K562 (cell line): ENCODE data around the gene SLC1A7. TPM values are rescaled to one million over a fixed set of nuclear protein-coding genes. Genes with fewer than 3 reads are reported as not detected.

Experiments used
- ATAC-seq: fragments of 200-7000 bp; cut with Tn5 transposase; 3 replicates; pipeline ENCODE4 v1.9.1; 2020; ENCODE audit warnings: moderate library complexity
- BruUV-seq: library from RNA; stranded (reverse); fragments of 400-500 nt; replicated peaks from 2 replicates; lab custom pipeline; 2021; lab: Mats Ljungman, UMichigan
- CTCF ChIA-PET: fragments of 300-600 bp; formaldehyde crosslinking; extraction: SDS; loops from one replicate; lab custom pipeline; 2021; ENCODE audit warnings: low intra/inter-chr PET ratio; lab: Yijun Ruan, JAX
- POLR2A ChIA-PET: fragments of 300-600, 350-650 bp; sonication (Branson Sonifier 250); formaldehyde crosslinking; extraction: SDS; loops from one replicate; lab custom pipeline; 2021; ENCODE audit warnings: antibody characterized with exemption, inconsistent platforms; lab: Yijun Ruan, JAX
- DNase-seq, 4 experiments: peaks; one replicate each; pipeline versions ENCODE4 v3.0.0 to v3.0.0-alpha.2; 2011 to 2018; ENCODE audit warnings: low spot score in 3 of 4, mixed read lengths in 3 of 4; ENCODE audit errors: extremely low read depth in 1 of 4
- FAIRE-seq: peaks from 2 replicates; lab custom pipeline; 2011; peaks lifted over from hg19 to GRCh38; lab: Jason Lieb, UNC
- H2AFZ ChIP-seq: 2 replicates; pipeline ENCODE4 v1.6.0; 2011; ENCODE audit warnings: low read depth, low read length, control low read depth, inconsistent platforms
- H3K27ac ChIP-seq: fragments of 200-600 bp; 3 replicates; pipeline ENCODE4 v1.8.0; 2011; ENCODE audit warnings: low read depth, mild to moderate bottlenecking, control low read depth, inconsistent platforms, low read length, moderate library complexity, mixed read lengths; ENCODE audit errors: extremely low read depth
- H3K27me3 ChIP-seq, 2 experiments: fragments of 300-600 bp in 1 of 2; 2 replicates in 1 of 2; 3 replicates in 1 of 2; pipeline versions ENCODE4 v1.6.0 to v1.8.0; 2011; ENCODE audit warnings: inconsistent platforms in 2 of 2, low read length in 2 of 2, mild to moderate bottlenecking in 1 of 2, mixed read lengths in 1 of 2, moderate library complexity in 1 of 2; ENCODE audit not compliant: control insufficient read depth in 2 of 2, insufficient read depth in 2 of 2
- H3K36me3 ChIP-seq: fragments of 300-600 bp; 3 replicates; pipeline ENCODE4 v1.8.0; 2011; ENCODE audit warnings: mild to moderate bottlenecking, low read length, inconsistent platforms; ENCODE audit not compliant: control insufficient read depth, insufficient read depth
- H3K4me1 ChIP-seq, 2 experiments: fragments of 200-600 bp in 1 of 2; replicated peaks in 1 of 2; 2 replicates in 1 of 2; 3 replicates in 1 of 2; pipeline versions ENCODE4 v1.5.1 to v1.8.0; 2011; ENCODE audit warnings: inconsistent platforms in 2 of 2, low read length in 2 of 2, mild to moderate bottlenecking in 1 of 2, mixed read lengths in 1 of 2, moderate library complexity in 1 of 2; ENCODE audit not compliant: control insufficient read depth in 2 of 2, insufficient read depth in 2 of 2
- H3K4me2 ChIP-seq: 2 replicates; pipeline ENCODE4 v1.6.1; 2011; ENCODE audit warnings: low read length, control low read depth, inconsistent platforms, mixed read lengths; ENCODE audit not compliant: insufficient read depth
- H3K4me3 ChIP-seq: fragments of 200-600 bp; sonication (generic), shearing (Covaris generic); 2 replicates; pipeline ENCODE4 v1.5.1; 2016; ENCODE audit warnings: control low read depth, inconsistent platforms
- H3K79me2 ChIP-seq: fragments of 200-600 bp; 3 replicates; pipeline ENCODE4 v1.8.0; 2011; ENCODE audit warnings: low read length, inconsistent platforms; ENCODE audit not compliant: control insufficient read depth, insufficient read depth
- H3K9ac ChIP-seq, 2 experiments: 2 replicates each; pipeline versions ENCODE4 v1.6.0 to v1.6.1; 2011; ENCODE audit warnings: low read depth in 2 of 2, low read length in 2 of 2, control low read depth in 1 of 2, inconsistent platforms in 1 of 2, mild to moderate bottlenecking in 1 of 2, mixed read lengths in 1 of 2; ENCODE audit not compliant: insufficient read depth in 1 of 2
- H3K9me1 ChIP-seq: one replicate; pipeline ENCODE4 v1.6.0; 2011; ENCODE audit warnings: inconsistent platforms, mild to moderate bottlenecking, low read length, moderate library complexity; ENCODE audit not compliant: control insufficient read depth, insufficient read depth
- H3K9me3 ChIP-seq: replicated peaks from 2 replicates; pipeline ENCODE4 v1.5.1; 2011; ENCODE audit warnings: low read depth, low read length, inconsistent platforms; ENCODE audit not compliant: control insufficient read depth, insufficient read depth
- H4K20me1 ChIP-seq: replicated peaks from 2 replicates; pipeline ENCODE4 v1.6.1; 2011; ENCODE audit warnings: low read length, inconsistent platforms, mixed read lengths; ENCODE audit not compliant: control insufficient read depth, insufficient read depth
- CREB3 ChIP-seq: fragments of 450-650 bp; conservative IDR thresholded peaks from 2 replicates; pipeline ENCODE4 v1.6.1; 2016; ENCODE audit warnings: missing genetic modification characterization, low read depth, mild to moderate bottlenecking, missing compliant biosample characterization, moderate library complexity
- DACH1 ChIP-seq: fragments of 450-650 bp; IDR thresholded peaks from 2 replicates; pipeline ENCODE4 v1.6.1; 2018; ENCODE audit not compliant: partially characterized antibody
- DMBX1 ChIP-seq: fragments of 250-450 bp; sonication (Bioruptor Pico); IDR thresholded peaks from 2 replicates; pipeline ENCODE4 v1.8.0; 2022; ENCODE audit warnings: inconsistent platforms, mild to moderate bottlenecking, moderate library complexity, borderline replicate concordance
- FOXA1 ChIP-seq: fragments of 450-650 bp; IDR thresholded peaks from 2 replicates; pipeline ENCODE4 v1.6.1; 2016; ENCODE audit warnings: mild to moderate bottlenecking, borderline replicate concordance
- HNRNPUL1 ChIP-seq: fragments of 200-400 bp; formaldehyde crosslinking; IDR thresholded peaks from 2 replicates; pipeline ENCODE4 v1.6.1; 2017; ENCODE audit warnings: low read length
- JUND ChIP-seq, 2 experiments: IDR thresholded peaks; 2 replicates in 1 of 2; 3 replicates in 1 of 2; pipeline ENCODE4 v1.6.1; 2011; ENCODE audit warnings: borderline replicate concordance in 2 of 2, low read depth in 2 of 2, low read length in 2 of 2, improper control_type of control experiment in 1 of 2, missing biosample characterization in 1 of 2, missing genetic modification characterization in 1 of 2, missing genetic modification reagents in 1 of 2
- NCOA1 ChIP-seq: fragments of 450-650 bp; IDR thresholded peaks from 2 replicates; pipeline ENCODE4 v1.6.1; 2016; ENCODE audit warnings: low read depth
- SAFB2 ChIP-seq: fragments of 200-400 bp; formaldehyde crosslinking; IDR thresholded peaks from 2 replicates; pipeline ENCODE4 v1.6.1; 2018; ENCODE audit warnings: borderline replicate concordance, low read length, low read depth, moderate library complexity; ENCODE audit not compliant: severe bottlenecking
- SIN3A ChIP-seq, 2 experiments: fragments of 150-350 bp in 1 of 2; IDR thresholded peaks; 2 replicates each; pipeline ENCODE4 v1.6.1; 2011 to 2016; ENCODE audit warnings: borderline replicate concordance in 2 of 2, low read depth in 2 of 2, low read length in 2 of 2, mild to moderate bottlenecking in 2 of 2, moderate library complexity in 2 of 2; ENCODE audit not compliant: control insufficient read depth in 1 of 2
- WGBS: fragments of 100-300 bp; shearing (Covaris generic); methylation state at CpG from one replicate; pipeline ENCODE4 v1.1.6; 2016; ENCODE audit warnings: low coverage, mixed read lengths; ENCODE audit not compliant: insufficient coverage; ENCODE audit errors: missing lambda C conversion rate; 5-methylcytosine and 5-hydroxymethylcytosine counted together
- in situ Hi-C: fragments of 300-500 bp; cut with MboI; formaldehyde crosslinking; loops from 4 replicates; pipeline ENCODE4 v1.15.0; 2018; ENCODE audit warnings: inconsistent platforms, mixed read lengths
- intact Hi-C: fragments of 100-400 bp; cut with micrococcal nuclease; formaldehyde crosslinking; loops from 2 replicates; pipeline ENCODE4 v1.14.2; 2022
- polyA plus RNA-seq, 8 experiments: library from polyadenylated mRNA; depleted of rRNA in 4 of 8; stranded (reverse) in 5 of 8; unstranded in 3 of 8; fragments of >200 nt; fragmentation: Nextera tagmentation in 2 of 8; fragmentation: Illumina TruSeq in 1 of 8; extraction: Ambion mirVana in 2 of 8; extraction: Trizol in 1 of 8; gene quantifications; 2 replicates each; pipeline versions ENCODE4 v1.2.1 to v1.2.3, GENCODE V29; 2011 to 2014; ENCODE audit warnings: inconsistent platforms in 1 of 8, missing spikeins in 1 of 8
- total RNA-seq, 7 experiments: library from RNA; depleted of rRNA in 6 of 7; stranded (reverse); fragments of >200 nt in 6 of 7; fragmentation: Illumina TruSeq in 2 of 7; extraction: Trizol in 2 of 7; gene quantifications; 2 replicates each; pipeline versions ENCODE4 v1.2.1 to v1.2.3, GENCODE V29; 2011 to 2021; ENCODE audit warnings: low replicate concordance in 1 of 7

Gene SLC1A7
- total and polyA plus RNA-seq, 9 of the 15 experiments (the other 6 are each of a cell fraction or from before 2014, with no cell fraction given) = 0.07 TPM; not detected in 8

DNA sequence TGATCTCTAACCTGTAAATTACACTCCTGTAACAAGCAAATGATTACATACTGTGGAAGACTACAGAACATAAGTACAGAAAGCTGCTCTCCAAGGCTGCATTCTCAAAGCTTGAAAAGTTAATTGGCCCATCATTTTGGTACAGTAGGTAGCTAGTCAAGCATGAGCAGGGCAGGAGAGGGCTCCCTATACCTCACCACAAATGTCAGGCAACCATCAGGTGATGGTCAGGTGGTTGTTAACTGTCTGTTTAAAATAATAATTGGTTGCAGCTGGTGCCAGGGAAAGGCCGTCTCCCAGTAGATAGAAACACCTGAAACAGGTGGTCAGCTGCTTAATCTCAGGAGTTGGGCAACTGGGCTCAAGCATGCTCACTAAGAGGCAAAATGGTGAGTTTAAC, 13.1 kb upstream of the SLC1A7 start:
- H2AFZ ChIP-seq = no peak overlapping the region; the same call in 1 of the 2 replicates
- no peaks in the 10 kb centered on the region for H4K20me1 ChIP-seq
- H3K27me3 ChIP-seq = peaks cover 3 to 14% of the 10 kb centered on the region in 2 experiments; a peak in 3 of 5 replicates
- no peaks in the 10 kb centered on the region for H3K4me1 ChIP-seq
- in situ Hi-C loops = no loop called here
- H3K9me1 ChIP-seq = no peaks in the 10 kb centered on the region
- H3K36me3 ChIP-seq = no peaks in the 10 kb centered on the region
- intact Hi-C loops = no loop called here
- H3K9me3 ChIP-seq = no peaks in the 10 kb centered on the region
- no peak for DNase-seq
- BruUV-seq = no TSS peak
- no peak; the same call in 2 of the 3 replicates for ATAC-seq
- FAIRE-seq = no peak
- H3K4me2 ChIP-seq = no peak overlapping the region
- H3K4me3 ChIP-seq = no peak overlapping the region
- CTCF ChIA-PET = no interaction called here
- no peak overlapping the region for H3K9ac ChIP-seq
- H3K27ac ChIP-seq = no peak overlapping the region
- TF ChIP-seq HNRNPUL1 (no peak), FOXA1 (no peak), NCOA1 (no peak), SAFB2 (no peak), DACH1 (no peak), CREB3 (tag) (no peak), JUND (IDR thresholded peaks at IDR 0.05; ENCODE audit: borderline replicate concordance, low read depth, low read length) (no peak), JUND (tag; IDR thresholded peaks at IDR 0.05; ENCODE audit: borderline replicate concordance, low read depth, low read length) (no peak), SIN3A (IDR thresholded peaks at IDR 0.05; ENCODE audit: borderline replicate concordance in 2 of 2, control insufficient read depth in 1 of 2, low read depth in 2 of 2, low read length in 2 of 2) (no peak), DMBX1 (CRISPR knock-in tag) (no peak)
- TF ChIP-seq, all 486 proteins: peak for 0
- H3K79me2 ChIP-seq = no peaks in the 10 kb centered on the region
- WGBS = 14% methylated on average over 1 of the region's 1 CpG
- POLR2A ChIA-PET = interaction anchor here (1.0 to 1.6 kb wide), 3 partner anchors 9 to 11 kb away, joined by 3 to 4 read pairs (median 3); no protein-coding TSS in a partner anchor
